Activated naive CD4-positive, alpha-beta T cell treated with anti-CD3 and anti-CD28 coated beads for 36 hours (primary cell): Measurements from ENCODE around the gene ITGA11. TPM values are rescaled to one million over a fixed set of nuclear protein-coding genes. Genes with fewer than 3 reads are reported as not detected.

Experiments
- CTCF ChIA-PET: fragments of 350-600 bp; sonication (Branson Sonifier 250); formaldehyde crosslinking; loops from one replicate; lab custom pipeline; 2021; ENCODE audit warnings: antibody characterized with exemption; lab: Charles Lee
- DNase-seq: peaks from one replicate; pipeline ENCODE4 v3.0.0-alpha.2; 2020
- H3K27ac Mint-ChIP-seq: one replicate; pipeline ENCODE4 v1.8.0; 2021; ENCODE audit warnings: mild to moderate bottlenecking, mixed read lengths
- H3K27me3 Mint-ChIP-seq: one replicate; pipeline ENCODE4 v1.8.0; 2021; ENCODE audit warnings: low read depth, mixed read lengths
- H3K36me3 Mint-ChIP-seq: one replicate; pipeline ENCODE4 v1.8.0; 2021; ENCODE audit warnings: low read depth, mixed read lengths
- H3K4me1 Mint-ChIP-seq: one replicate; pipeline ENCODE4 v1.8.0; 2021; ENCODE audit warnings: low read depth, mixed read lengths
- H3K4me3 Mint-ChIP-seq: one replicate; pipeline ENCODE4 v1.8.0; 2021; ENCODE audit warnings: mild to moderate bottlenecking, moderate library complexity, mixed read lengths
- H3K9me3 Mint-ChIP-seq: one replicate; pipeline ENCODE4 v1.8.0; 2021; ENCODE audit warnings: mixed read lengths
- intact Hi-C: fragments of 100-400 bp; cut with micrococcal nuclease; formaldehyde crosslinking; loops from one replicate; pipeline ENCODE4 v1.15.1; 2023
- total RNA-seq, 2 experiments: library from RNA; stranded (reverse); gene quantifications; one replicate each; pipeline ENCODE4 v1.2.3, GENCODE V29; 2021

The ITGA11 gene
- total RNA-seq, 2 experiments from 2014 or later = 0.02 to 0.12 TPM

- H3K4me3 Mint-ChIP-seq = no peak overlapping the region
- H3K9me3 Mint-ChIP-seq = no peaks in the 10 kb centered on the region
- H3K36me3 Mint-ChIP-seq = no peaks in the 10 kb centered on the region
- H3K27me3 Mint-ChIP-seq = peaks cover 3% of the 10 kb centered on the region
- H3K4me1 Mint-ChIP-seq = no peaks in the 10 kb centered on the region
- DNase-seq = no peak
- H3K27ac Mint-ChIP-seq = no peak overlapping the region
- CTCF ChIA-PET = interaction anchor here (0.6 kb wide), 1 partner anchor 206 kb away, joined by 7 read pairs; no protein-coding TSS in a partner anchor
- intact Hi-C loops = no loop called here
Measured at GRCh38 chr15:68466876-68467275, 34.9 kb upstream of the ITGA11 start.

GRCh38 chr15:68465861-68466560 is 34.0 kb upstream of the ITGA11 start:
- no peaks in the 10 kb centered on the region for H3K4me1 Mint-ChIP-seq
- CTCF ChIA-PET = interaction anchor here (0.7 kb wide), 1 partner anchor 185 kb away, joined by 3 read pairs; no protein-coding TSS in a partner anchor

GRCh38 chr15:68464448-68465090 is 32.6 kb upstream of the ITGA11 start:
- CTCF ChIA-PET = interaction anchor here (0.5 kb wide), 1 partner anchor 18 kb away, joined by 4 read pairs; no protein-coding TSS in a partner anchor
- Mint-ChIP-seq H3K9me3 (peaks cover 1% of the 10 kb centered on the region), H3K27ac (no peak overlapping the region), H3K27me3 (peaks cover 8% of the 10 kb centered on the region), H3K4me1 (no peaks in the 10 kb centered on the region), H3K36me3 (no peaks in the 10 kb centered on the region), H3K4me3 (no peak overlapping the region)
- DNase-seq = no peak
- intact Hi-C loops = no loop called here

More at GRCh38 chr15:68465861-68466560, 34.0 kb upstream of the ITGA11 start:
- Mint-ChIP-seq H3K4me3 (no peak overlapping the region), H3K9me3 (no peaks in the 10 kb centered on the region), H3K27ac (no peak overlapping the region), H3K27me3 (peaks cover 3% of the 10 kb centered on the region), H3K36me3 (no peaks in the 10 kb centered on the region)
- intact Hi-C loops = no loop called here
- no peak for DNase-seq

- intact Hi-C loops = no loop called here
- no peak for DNase-seq
- CTCF ChIA-PET = no interaction called here
- H3K4me3 Mint-ChIP-seq = no peak overlapping the region
- no peak overlapping the region for H3K27ac Mint-ChIP-seq
- peaks cover 8% of the 10 kb centered on the region for H3K27me3 Mint-ChIP-seq
- H3K4me1 Mint-ChIP-seq = no peaks in the 10 kb centered on the region
- H3K36me3 Mint-ChIP-seq = no peaks in the 10 kb centered on the region
- H3K9me3 Mint-ChIP-seq = peaks cover 1% of the 10 kb centered on the region
Measured at GRCh38 chr15:68463996-68464395, 32.0 kb upstream of the ITGA11 start.

GRCh38 chr15:68463444-68463843 is 31.5 kb upstream of the ITGA11 start:
- Mint-ChIP-seq H3K36me3 (no peaks in the 10 kb centered on the region), H3K4me1 (no peaks in the 10 kb centered on the region), H3K9me3 (peaks cover 1% of the 10 kb centered on the region), H3K27ac (no peak overlapping the region), H3K4me3 (no peak overlapping the region), H3K27me3 (peaks cover 8% of the 10 kb centered on the region)
- CTCF ChIA-PET = no interaction called here
- intact Hi-C loops = no loop called here
- no peak for DNase-seq

GRCh38 chr15:68460166-68460565 is 28.2 kb upstream of the ITGA11 start:
- intact Hi-C loops = no loop called here
- Mint-ChIP-seq H3K4me3 (no peak overlapping the region), H3K27me3 (peaks cover 15% of the 10 kb centered on the region), H3K9me3 (peaks cover 1% of the 10 kb centered on the region), H3K36me3 (no peaks in the 10 kb centered on the region), H3K27ac (no peak overlapping the region), H3K4me1 (no peaks in the 10 kb centered on the region)
- CTCF ChIA-PET = no interaction called here
- DNase-seq = no peak

GRCh38 chr15:68450192-68450591 is 18.2 kb upstream of the ITGA11 start:
- H3K36me3 Mint-ChIP-seq = no peaks in the 10 kb centered on the region
- CTCF ChIA-PET = no interaction called here
- peaks cover 48% of the 10 kb centered on the region for H3K27me3 Mint-ChIP-seq
- no peak overlapping the region for H3K4me3 Mint-ChIP-seq
- DNase-seq = no peak
- H3K4me1 Mint-ChIP-seq = no peaks in the 10 kb centered on the region
- no peaks in the 10 kb centered on the region for H3K9me3 Mint-ChIP-seq
- H3K27ac Mint-ChIP-seq = no peak overlapping the region
- intact Hi-C loops = no loop called here

- H3K36me3 Mint-ChIP-seq = no peaks in the 10 kb centered on the region
- H3K27me3 Mint-ChIP-seq = peaks cover 48% of the 10 kb centered on the region
- intact Hi-C loops = no loop called here
- no peaks in the 10 kb centered on the region for H3K4me1 Mint-ChIP-seq
- H3K4me3 Mint-ChIP-seq = no peak overlapping the region
- no peak overlapping the region for H3K27ac Mint-ChIP-seq
- no peak for DNase-seq
- no peaks in the 10 kb centered on the region for H3K9me3 Mint-ChIP-seq
- CTCF ChIA-PET = no interaction called here
Measured at GRCh38 chr15:68449389-68449788, 17.4 kb upstream of the ITGA11 start.

- Mint-ChIP-seq H3K36me3 (no peaks in the 10 kb centered on the region), H3K27ac (no peak overlapping the region), H3K27me3 (peaks cover 44% of the 10 kb centered on the region), H3K9me3 (no peaks in the 10 kb centered on the region), H3K4me3 (no peak overlapping the region), H3K4me1 (no peaks in the 10 kb centered on the region)
- intact Hi-C loops = no loop called here
- no peak for DNase-seq
- CTCF ChIA-PET = no interaction called here
Measured at GRCh38 chr15:68447976-68448755, 16.2 kb upstream of the ITGA11 start.

- Mint-ChIP-seq H3K27me3 (peaks cover 48% of the 10 kb centered on the region), H3K9me3 (no peaks in the 10 kb centered on the region)
Measured at GRCh38 chr15:68447209-68447608, 15.2 kb upstream of the ITGA11 start.

GRCh38 chr15:68445351-68445750 is 13.4 kb upstream of the ITGA11 start:
- no peak for DNase-seq
- H3K27me3 Mint-ChIP-seq = peaks cover 44% of the 10 kb centered on the region
- H3K9me3 Mint-ChIP-seq = no peaks in the 10 kb centered on the region
- CTCF ChIA-PET = no interaction called here
- no peak overlapping the region for H3K4me3 Mint-ChIP-seq
- H3K36me3 Mint-ChIP-seq = no peaks in the 10 kb centered on the region
- intact Hi-C loops = no loop called here
- H3K27ac Mint-ChIP-seq = no peak overlapping the region
- H3K4me1 Mint-ChIP-seq = no peaks in the 10 kb centered on the region

More at GRCh38 chr15:68447209-68447608, 15.2 kb upstream of the ITGA11 start:
- CTCF ChIA-PET = no interaction called here
- Mint-ChIP-seq H3K36me3 (no peaks in the 10 kb centered on the region), H3K4me3 (no peak overlapping the region), H3K27ac (no peak overlapping the region), H3K4me1 (no peaks in the 10 kb centered on the region)
- intact Hi-C loops = no loop called here
- no peak for DNase-seq

- Mint-ChIP-seq H3K9me3 (no peaks in the 10 kb centered on the region), H3K4me3 (no peak overlapping the region), H3K27ac (no peak overlapping the region), H3K4me1 (no peaks in the 10 kb centered on the region), H3K36me3 (no peaks in the 10 kb centered on the region), H3K27me3 (peaks cover 38% of the 10 kb centered on the region)
- CTCF ChIA-PET = no interaction called here
- intact Hi-C loops = no loop called here
- no peak for DNase-seq
Measured at GRCh38 chr15:68444336-68444735, 12.4 kb upstream of the ITGA11 start.
